ENCODE results near the gene IL12RB2. TPM values are rescaled to one million over a fixed set of nuclear protein-coding genes. Genes with fewer than 3 reads are reported as not detected.
"Not testable (repeated sequence)": the region's sequence is repeated elsewhere in the genome, so short reads cannot be mapped to it uniquely, and the experiment has no call there.

IL12RB2 gene
- polyA plus RNA-seq, 4 donors, result 0.21 to 0.54 (median 0.52) TPM; not detected in 1

GRCh38 chr1:67440339-67440738, 132.7 kb downstream of the IL12RB2 start:
- no peaks in the 10 kb centered on the region for H3K36me3 ChIP-seq (ENCODE audit: control insufficient read depth in 3 of 3, insufficient read depth in 2 of 3, low read depth in 1 of 3, low read length in 3 of 3)
- FAIRE-seq (no peak), DNase-seq (no peak)
- H3K4me1 ChIP-seq (ENCODE audit: control insufficient read depth in 3 of 3, insufficient read depth in 2 of 3, low read depth in 1 of 3, low read length in 2 of 3), result peaks cover 0 to 3% (median 0%) of the 10 kb centered on the region in 3 donors
- no peaks in the 10 kb centered on the region for H3K27me3 ChIP-seq (ENCODE audit: control insufficient read depth in 3 of 3, insufficient read depth in 3 of 3, low read length in 3 of 3)
- 75 to 85% (median 80%) methylated on average over 3 of the region's 3 CpGs for WGBS, 3 donors
- no peaks in the 10 kb centered on the region for H3K9me3 ChIP-seq (ENCODE audit: control insufficient read depth in 2 of 2, insufficient read depth in 1 of 2, low read depth in 1 of 2, low read length in 1 of 2)
- H3K4me3 ChIP-seq (ENCODE audit: low read depth in 1 of 3, low read length in 3 of 3), result no peak overlapping the region
- no peak overlapping the region for H3K27ac ChIP-seq (ENCODE audit: low read depth in 1 of 3, low read length in 2 of 3)

- Histone ChIP-seq H3K27ac (ENCODE audit: low read depth in 1 of 3, low read length in 2 of 3) (no peak overlapping the region), H3K27me3 (ENCODE audit: control insufficient read depth in 3 of 3, insufficient read depth in 3 of 3, low read length in 3 of 3) (no peaks in the 10 kb centered on the region), H3K4me3 (ENCODE audit: low read depth in 1 of 3, low read length in 3 of 3) (no peak overlapping the region), H3K9me3 (ENCODE audit: control insufficient read depth in 2 of 2, insufficient read depth in 1 of 2, low read depth in 1 of 2, low read length in 1 of 2) (no peaks in the 10 kb centered on the region), H3K36me3 (ENCODE audit: control insufficient read depth in 3 of 3, insufficient read depth in 2 of 3, low read depth in 1 of 3, low read length in 3 of 3) (no peaks in the 10 kb centered on the region), H3K4me1 (ENCODE audit: control insufficient read depth in 3 of 3, insufficient read depth in 2 of 3, low read depth in 1 of 3, low read length in 2 of 3) (peaks cover 0 to 3% (median 0%) of the 10 kb centered on the region in 3 donors)
- WGBS, 3 donors, result 43 to 55% (median 54%) methylated on average over 3 of the region's 3 CpGs
- no peak for DNase-seq
- no peak for FAIRE-seq
These were observed 133.5 kb downstream of the IL12RB2 start for GRCh38 chr1:67441183-67441582.

- no peaks in the 10 kb centered on the region for H3K27me3 ChIP-seq (ENCODE audit: control insufficient read depth in 3 of 3, insufficient read depth in 3 of 3, low read length in 3 of 3)
- WGBS, 3 donors, result 55 to 67% (median 65%) methylated on average over 2 of the region's 2 CpGs
- no peak for DNase-seq
- H3K36me3 ChIP-seq (ENCODE audit: control insufficient read depth in 3 of 3, insufficient read depth in 2 of 3, low read depth in 1 of 3, low read length in 3 of 3), result no peaks in the 10 kb centered on the region
- H3K9me3 ChIP-seq (ENCODE audit: control insufficient read depth in 2 of 2, insufficient read depth in 1 of 2, low read depth in 1 of 2, low read length in 1 of 2), result no peaks in the 10 kb centered on the region
- no peak overlapping the region for H3K27ac ChIP-seq (ENCODE audit: low read depth in 1 of 3, low read length in 2 of 3)
- no peak for FAIRE-seq
- H3K4me1 ChIP-seq (ENCODE audit: control insufficient read depth in 3 of 3, insufficient read depth in 2 of 3, low read depth in 1 of 3, low read length in 2 of 3), result peaks cover 0 to 3% (median 0%) of the 10 kb centered on the region in 3 donors
- no peak overlapping the region for H3K4me3 ChIP-seq (ENCODE audit: low read depth in 1 of 3, low read length in 3 of 3)
These were observed 134.1 kb downstream of the IL12RB2 start for GRCh38 chr1:67441739-67442281.

GRCh38 chr1:67446014-67446413, 138.3 kb downstream of the IL12RB2 start:
- FAIRE-seq, result not testable (repeated sequence)

More at GRCh38 chr1:67446014-67446413, 138.3 kb downstream of the IL12RB2 start:
- not testable (repeated sequence) for H3K4me3 ChIP-seq (ENCODE audit: low read depth in 1 of 3, low read length in 3 of 3); H3K4me1 ChIP-seq (ENCODE audit: control insufficient read depth in 3 of 3, insufficient read depth in 2 of 3, low read depth in 1 of 3, low read length in 2 of 3); H3K27ac ChIP-seq (ENCODE audit: low read depth in 1 of 3, low read length in 2 of 3); H3K36me3 ChIP-seq (ENCODE audit: control insufficient read depth in 3 of 3, insufficient read depth in 2 of 3, low read depth in 1 of 3, low read length in 3 of 3); H3K27me3 ChIP-seq (ENCODE audit: control insufficient read depth in 3 of 3, insufficient read depth in 3 of 3, low read length in 3 of 3); DNase-seq; H3K9me3 ChIP-seq (ENCODE audit: control insufficient read depth in 2 of 2, insufficient read depth in 1 of 2, low read depth in 1 of 2, low read length in 1 of 2)
- WGBS, 3 donors, result 74 to 85% (median 79%) methylated on average over 5 of the region's 5 CpGs

Other genes starting within 250 kb of the IL12RB2 start
- under 1 TPM in 1 of 4 donors, not detected in 3; 0.21 TPM for gene C1orf141, start 172.9 kb upstream of the IL12RB2 start, polyA plus RNA-seq
- gene IL23R, start 141.4 kb upstream of the IL12RB2 start, polyA plus RNA-seq, result 1 to 10 TPM in 1 of 4 donors, under 1 TPM in 1, not detected in 2; 0.06 to 1.3 TPM
- gene SERBP1, start 122.5 kb downstream of the IL12RB2 start, polyA plus RNA-seq, result 100 to 1,000 TPM in 3 of 4 donors, 10 to 100 TPM in 1; 90.8 to 311 (median 153) TPM